HCT116 (cell line): Measurements from ENCODE around the gene TMEM176B. TPM values are rescaled to one million over a fixed set of nuclear protein-coding genes. Genes with fewer than 3 reads are reported as not detected.

Source experiments
- ATAC-seq: fragments of 200-7000 bp; cut with Tn5 transposase; 2 replicates; pipeline ENCODE4 v1.9.1; 2020; ENCODE audit warnings: mild to moderate bottlenecking, moderate library complexity
- BruUV-seq: library from RNA; stranded (reverse); fragments of 400-500 nt; replicated peaks from 2 replicates; lab custom pipeline; 2021; lab: Mats Ljungman, UMichigan
- CTCF ChIA-PET: fragments of 300-600 bp; sonication (Branson Sonifier 250); formaldehyde crosslinking; loops from one replicate; lab custom pipeline; 2021; ENCODE audit warnings: antibody characterized with exemption; lab: Charles Lee
- POLR2A ChIA-PET: fragments of 300-600, 350-600 bp; sonication (Branson Sonifier 250); formaldehyde crosslinking; loops from one replicate; lab custom pipeline; 2021; ENCODE audit warnings: antibody characterized with exemption; lab: Charles Lee
- RAD21 ChIA-PET, 2 experiments: fragments of 300-600 bp; sonication (Branson Sonifier 250); formaldehyde crosslinking; loops; one replicate each; lab custom pipeline; 2023; ENCODE audit warnings: low total read pairs in 2 of 2; ENCODE audit not compliant: uncharacterized antibody in 2 of 2, unreplicated experiment in 2 of 2, low non-redundant PET in 1 of 2; lab: Charles Lee
- DNase-seq: peaks from one replicate; pipeline ENCODE4 v3.0.0-alpha.2; 2010; ENCODE audit warnings: low read depth, low spot score
- H2AFZ ChIP-seq: fragments of 200-600 bp; shearing (Covaris generic), sonication (generic); 2 replicates; pipeline ENCODE4 v1.6.1; 2017; ENCODE audit warnings: low read depth, mixed run types, mixed read lengths, antibody characterized with exemption, low read length; ENCODE audit not compliant: poor library complexity, severe bottlenecking
- H3K27ac ChIP-seq: 2 replicates; pipeline ENCODE4 v1.5.1; 2012; ENCODE audit warnings: low read depth, low read length
- H3K27me3 ChIP-seq: fragments of 200-600 bp; sonication (generic); 2 replicates; pipeline ENCODE4 v1.6.1; 2016; ENCODE audit warnings: mixed run types, low read length, mixed read lengths; ENCODE audit not compliant: insufficient read depth
- H3K36me3 ChIP-seq, 2 experiments: fragments of 200-500 bp in 1 of 2; fragments of 200-600 bp in 1 of 2; sonication (Bioruptor generic) in 1 of 2; sonication (generic) in 1 of 2; 2 replicates each; pipeline versions ENCODE4 v1.5.1 to v1.6.1; 2014 to 2016; ENCODE audit warnings: low read length in 2 of 2, inconsistent platforms in 1 of 2, mixed read lengths in 1 of 2, mixed run types in 1 of 2; ENCODE audit not compliant: insufficient read depth in 2 of 2, control insufficient read depth in 1 of 2
- H3K4me1 ChIP-seq, 2 experiments: fragments of 200-600 bp in 1 of 2; sonication (generic) in 1 of 2; 2 replicates each; pipeline versions ENCODE4 v1.5.1 to v1.6.1; 2012 to 2017; ENCODE audit warnings: low read length in 2 of 2, inconsistent platforms in 1 of 2, mild to moderate bottlenecking in 1 of 2, mixed read lengths in 1 of 2, mixed run types in 1 of 2, moderate library complexity in 1 of 2; ENCODE audit not compliant: insufficient read depth in 2 of 2, control insufficient read depth in 1 of 2
- H3K4me2 ChIP-seq: fragments of 200-600 bp; sonication (generic); 2 replicates; pipeline ENCODE4 v1.6.1; 2017; ENCODE audit warnings: mixed run types, low read length, mixed read lengths
- H3K4me3 ChIP-seq, 2 experiments: fragments of 200-600 bp in 1 of 2; sonication (generic) in 1 of 2; replicated peaks in 1 of 2; 2 replicates each; pipeline ENCODE4 v1.5.1; 2011 to 2016; ENCODE audit warnings: low read length in 2 of 2, control low read depth in 1 of 2, low read depth in 1 of 2, mild to moderate bottlenecking in 1 of 2, mixed read lengths in 1 of 2, mixed run types in 1 of 2
- H3K79me2 ChIP-seq: fragments of 200-600 bp; sonication (generic); 2 replicates; pipeline ENCODE4 v1.6.1; 2017; ENCODE audit warnings: mild to moderate bottlenecking, mixed run types, low read length, moderate library complexity, mixed read lengths; ENCODE audit not compliant: insufficient read depth
- H3K9ac ChIP-seq: fragments of 200-600 bp; sonication (generic); 2 replicates; pipeline ENCODE4 v1.6.1; 2016; ENCODE audit warnings: low read length, mixed read lengths
- H3K9me2 ChIP-seq: fragments of 200-600 bp; sonication (generic), shearing (Covaris generic); 2 replicates; pipeline ENCODE4 v1.6.1; 2017; ENCODE audit warnings: mixed run types, mild to moderate bottlenecking, moderate library complexity; ENCODE audit not compliant: insufficient read depth
- H3K9me3 ChIP-seq, 2 experiments: fragments of 200-500 bp in 1 of 2; fragments of 200-600 bp in 1 of 2; sonication (Bioruptor generic) in 1 of 2; sonication (generic) in 1 of 2; 2 replicates each; pipeline ENCODE4 v1.6.1; 2014 to 2017; ENCODE audit warnings: low read length in 2 of 2, mixed read lengths in 2 of 2, inconsistent platforms in 1 of 2, low read depth in 1 of 2, mild to moderate bottlenecking in 1 of 2, mixed run types in 1 of 2, moderate library complexity in 1 of 2; ENCODE audit not compliant: control insufficient read depth in 1 of 2, insufficient read depth in 1 of 2
- H4K20me1 ChIP-seq: fragments of 200-600 bp; sonication (generic), shearing (Covaris generic); 2 replicates; pipeline ENCODE4 v1.6.1; 2017; ENCODE audit warnings: mixed run types, mild to moderate bottlenecking, moderate library complexity; ENCODE audit not compliant: insufficient read depth
- CBX3 ChIP-seq: IDR thresholded peaks from 2 replicates; pipeline ENCODE4 v1.6.1; 2012; ENCODE audit warnings: low read depth
- CEBPB ChIP-seq: IDR thresholded peaks from 2 replicates; pipeline ENCODE4 v1.6.1; 2012; ENCODE audit warnings: low read depth
- EGR1 ChIP-seq: IDR thresholded peaks from 2 replicates; pipeline ENCODE4 v1.6.1; 2012; ENCODE audit warnings: low read depth
- EZH2 ChIP-seq: fragments of 200-600 bp; sonication (generic); IDR thresholded peaks from 2 replicates; pipeline ENCODE4 v1.6.1; 2017; ENCODE audit warnings: antibody characterized with exemption, mixed run types
- FOSL1 ChIP-seq: IDR thresholded peaks from 2 replicates; pipeline ENCODE4 v1.6.1; 2012; ENCODE audit warnings: low read depth
- JUND ChIP-seq: IDR thresholded peaks from 2 replicates; pipeline ENCODE4 v1.6.1; 2012
- RAD21 ChIP-seq: IDR thresholded peaks from 2 replicates; pipeline ENCODE4 v1.6.1; 2012; ENCODE audit warnings: low read depth, mild to moderate bottlenecking
- SP1 ChIP-seq: IDR thresholded peaks from 2 replicates; pipeline ENCODE4 v1.6.1; 2012; ENCODE audit warnings: low read depth
- SRF ChIP-seq: IDR thresholded peaks from 2 replicates; pipeline ENCODE4 v1.6.1; 2012; ENCODE audit warnings: low read depth
- TCF7L2 ChIP-seq: IDR thresholded peaks from 2 replicates; pipeline ENCODE4 v1.7.0; 2011; ENCODE audit warnings: borderline replicate concordance, inconsistent platforms; ENCODE audit not compliant: insufficient read depth, insufficient read length; ENCODE audit errors: extremely low read depth
- YY1 ChIP-seq: IDR thresholded peaks from 2 replicates; pipeline ENCODE4 v1.6.1; 2011; ENCODE audit warnings: low read length, low read depth, moderate library complexity, mild to moderate bottlenecking; ENCODE audit not compliant: insufficient replicate concordance; ENCODE audit errors: extremely low read depth
- ZFX ChIP-seq: fragments of 450-650 bp; IDR thresholded peaks from 2 replicates; pipeline ENCODE4 v1.6.1; 2017
- intact Hi-C: fragments of 100-400 bp; cut with micrococcal nuclease; formaldehyde crosslinking; loops from 2 replicates; pipeline ENCODE4 v1.10.0; 2022
- total RNA-seq: library from RNA; stranded (reverse); gene quantifications from one replicate; pipeline ENCODE4 v1.2.1, GENCODE V29; 2021; ENCODE audit not compliant: unreplicated experiment
- TF ChIP-seq, protein P1 (sequence below): IDR thresholded peaks from 2 replicates; pipeline ENCODE4 v1.6.1; 2012; ENCODE audit warnings: low read depth
- TF ChIP-seq, protein P2 (sequence below): IDR thresholded peaks from 2 replicates; pipeline ENCODE4 v1.6.1; 2012
- TF ChIP-seq, protein P3 (sequence below): IDR thresholded peaks from 2 replicates; pipeline ENCODE4 v1.6.1; 2011; ENCODE audit warnings: mild to moderate bottlenecking, low read length, moderate library complexity; ENCODE audit not compliant: insufficient replicate concordance; ENCODE audit errors: extremely low read depth

TMEM176B gene
- total RNA-seq, 1 experiment from 2014 or later = 0.42 TPM

DNA sequence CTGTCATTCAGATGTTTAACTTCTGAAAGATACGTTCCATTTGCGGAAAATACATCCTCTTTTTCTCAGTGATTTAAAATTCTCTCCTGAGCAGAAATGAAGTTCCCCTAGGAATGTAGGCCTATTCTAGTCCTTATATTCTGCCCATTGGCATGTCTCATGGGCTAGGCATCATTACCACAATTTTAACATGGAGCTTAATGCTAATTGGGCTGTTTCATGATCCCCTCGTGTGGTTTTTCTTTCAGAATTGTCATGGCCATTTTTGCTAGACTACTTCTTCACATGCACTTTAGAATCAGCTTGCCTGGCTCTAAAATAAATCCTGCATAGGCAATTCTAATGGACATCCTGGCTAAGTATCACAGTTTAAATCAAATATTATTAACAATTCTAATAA, 1.0 kb downstream of the TMEM176B start:
- ChIA-PET POLR2A (no interaction called here), RAD21 (no interaction called here), CTCF (no interaction called here)
- Histone ChIP-seq H3K9me2 (no peaks in the 10 kb centered on the region), H3K4me3 (no peak overlapping the region), H3K4me1 (no peaks in the 10 kb centered on the region), H3K36me3 (no peaks in the 10 kb centered on the region), H3K27ac (no peak overlapping the region), H3K79me2 (no peaks in the 10 kb centered on the region), H2AFZ (no peak overlapping the region), H3K9me3 (no peaks in the 10 kb centered on the region), H3K27me3 (0 out of 2 replicates have a peak, but pooled peaks cover 10% of the 10 kb centered on the region), H4K20me1 (no peaks in the 10 kb centered on the region), H3K9ac (no peak overlapping the region), H3K4me2 (no peak overlapping the region)
- TF ChIP-seq YY1 (no peak), CBX3 (no peak), FOSL1 (no peak), ZFX (no peak), EGR1 (no peak), SP1 (no peak), CEBPB (no peak), TCF7L2 (no peak), SRF (no peak), JUND (no peak), EZH2 (no peak), RAD21 (no peak)
- TF ChIP-seq, protein P1, sequence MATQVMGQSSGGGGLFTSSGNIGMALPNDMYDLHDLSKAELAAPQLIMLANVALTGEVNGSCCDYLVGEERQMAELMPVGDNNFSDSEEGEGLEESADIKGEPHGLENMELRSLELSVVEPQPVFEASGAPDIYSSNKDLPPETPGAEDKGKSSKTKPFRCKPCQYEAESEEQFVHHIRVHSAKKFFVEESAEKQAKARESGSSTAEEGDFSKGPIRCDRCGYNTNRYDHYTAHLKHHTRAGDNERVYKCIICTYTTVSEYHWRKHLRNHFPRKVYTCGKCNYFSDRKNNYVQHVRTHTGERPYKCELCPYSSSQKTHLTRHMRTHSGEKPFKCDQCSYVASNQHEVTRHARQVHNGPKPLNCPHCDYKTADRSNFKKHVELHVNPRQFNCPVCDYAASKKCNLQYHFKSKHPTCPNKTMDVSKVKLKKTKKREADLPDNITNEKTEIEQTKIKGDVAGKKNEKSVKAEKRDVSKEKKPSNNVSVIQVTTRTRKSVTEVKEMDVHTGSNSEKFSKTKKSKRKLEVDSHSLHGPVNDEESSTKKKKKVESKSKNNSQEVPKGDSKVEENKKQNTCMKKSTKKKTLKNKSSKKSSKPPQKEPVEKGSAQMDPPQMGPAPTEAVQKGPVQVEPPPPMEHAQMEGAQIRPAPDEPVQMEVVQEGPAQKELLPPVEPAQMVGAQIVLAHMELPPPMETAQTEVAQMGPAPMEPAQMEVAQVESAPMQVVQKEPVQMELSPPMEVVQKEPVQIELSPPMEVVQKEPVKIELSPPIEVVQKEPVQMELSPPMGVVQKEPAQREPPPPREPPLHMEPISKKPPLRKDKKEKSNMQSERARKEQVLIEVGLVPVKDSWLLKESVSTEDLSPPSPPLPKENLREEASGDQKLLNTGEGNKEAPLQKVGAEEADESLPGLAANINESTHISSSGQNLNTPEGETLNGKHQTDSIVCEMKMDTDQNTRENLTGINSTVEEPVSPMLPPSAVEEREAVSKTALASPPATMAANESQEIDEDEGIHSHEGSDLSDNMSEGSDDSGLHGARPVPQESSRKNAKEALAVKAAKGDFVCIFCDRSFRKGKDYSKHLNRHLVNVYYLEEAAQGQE = no peak
- TF ChIP-seq, protein P2, sequence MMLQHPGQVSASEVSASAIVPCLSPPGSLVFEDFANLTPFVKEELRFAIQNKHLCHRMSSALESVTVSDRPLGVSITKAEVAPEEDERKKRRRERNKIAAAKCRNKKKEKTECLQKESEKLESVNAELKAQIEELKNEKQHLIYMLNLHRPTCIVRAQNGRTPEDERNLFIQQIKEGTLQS = no peak
- TF ChIP-seq, protein P3, sequence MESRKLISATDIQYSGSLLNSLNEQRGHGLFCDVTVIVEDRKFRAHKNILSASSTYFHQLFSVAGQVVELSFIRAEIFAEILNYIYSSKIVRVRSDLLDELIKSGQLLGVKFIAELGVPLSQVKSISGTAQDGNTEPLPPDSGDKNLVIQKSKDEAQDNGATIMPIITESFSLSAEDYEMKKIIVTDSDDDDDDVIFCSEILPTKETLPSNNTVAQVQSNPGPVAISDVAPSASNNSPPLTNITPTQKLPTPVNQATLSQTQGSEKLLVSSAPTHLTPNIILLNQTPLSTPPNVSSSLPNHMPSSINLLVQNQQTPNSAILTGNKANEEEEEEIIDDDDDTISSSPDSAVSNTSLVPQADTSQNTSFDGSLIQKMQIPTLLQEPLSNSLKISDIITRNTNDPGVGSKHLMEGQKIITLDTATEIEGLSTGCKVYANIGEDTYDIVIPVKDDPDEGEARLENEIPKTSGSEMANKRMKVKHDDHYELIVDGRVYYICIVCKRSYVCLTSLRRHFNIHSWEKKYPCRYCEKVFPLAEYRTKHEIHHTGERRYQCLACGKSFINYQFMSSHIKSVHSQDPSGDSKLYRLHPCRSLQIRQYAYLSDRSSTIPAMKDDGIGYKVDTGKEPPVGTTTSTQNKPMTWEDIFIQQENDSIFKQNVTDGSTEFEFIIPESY = no peak
- intact Hi-C loops = no loop called here
- no TSS peak for BruUV-seq
- no peak for ATAC-seq
- no peak for DNase-seq
